Epithelial cell of proximal tubule (primary cell): ENCODE results near the gene MTUS2. TPM values are rescaled to one million over a fixed set of nuclear protein-coding genes. Genes with fewer than 3 reads are reported as not detected.
"Not testable (repeated sequence)": the region's sequence is repeated elsewhere in the genome, so short reads cannot be mapped to it uniquely, and the experiment has no call there.

Experiments used
- DNase-seq: peaks from one replicate; pipeline ENCODE4 v3.0.0-alpha.2; 2011; ENCODE audit warnings: low read depth
- H3K4me3 ChIP-seq: 2 replicates; pipeline ENCODE4 v1.5.1; 2011; ENCODE audit warnings: low read depth, mild to moderate bottlenecking, low read length
- total RNA-seq: library from RNA; depleted of rRNA; stranded (reverse); fragments of >200 nt; gene quantifications from 2 replicates; pipeline ENCODE4 v1.2.3, GENCODE V29; 2015
- TF ChIP-seq, protein P1 (sequence below): conservative IDR thresholded peaks from 2 replicates; pipeline ENCODE4 v1.5.1; 2012; ENCODE audit warnings: low read depth, mild to moderate bottlenecking, low read length

MTUS2 gene
- total RNA-seq, 1 donor from 2014 or later = not detected

DNA sequence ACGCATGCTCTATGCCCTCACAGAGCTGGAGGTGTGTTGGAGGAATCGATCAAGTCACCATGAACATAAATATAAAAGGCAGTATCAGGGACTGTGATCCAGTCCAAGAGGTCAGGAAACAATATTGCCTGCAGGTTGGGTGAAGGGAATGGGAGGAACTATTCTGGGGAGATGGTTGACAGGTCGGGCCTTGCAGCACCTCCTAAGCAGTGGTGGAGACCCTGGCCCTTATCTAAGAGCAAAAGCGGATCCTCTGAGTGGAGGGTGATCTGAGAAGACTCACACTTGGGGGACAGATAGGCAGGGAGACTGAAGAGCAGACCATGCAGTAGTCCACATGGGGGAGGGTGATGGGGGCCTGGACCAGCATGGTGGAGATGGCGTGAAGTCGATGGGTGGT lies 561.9 kb downstream of the MTUS2 start:
- DNase-seq = no peak
- TF ChIP-seq, protein P1, sequence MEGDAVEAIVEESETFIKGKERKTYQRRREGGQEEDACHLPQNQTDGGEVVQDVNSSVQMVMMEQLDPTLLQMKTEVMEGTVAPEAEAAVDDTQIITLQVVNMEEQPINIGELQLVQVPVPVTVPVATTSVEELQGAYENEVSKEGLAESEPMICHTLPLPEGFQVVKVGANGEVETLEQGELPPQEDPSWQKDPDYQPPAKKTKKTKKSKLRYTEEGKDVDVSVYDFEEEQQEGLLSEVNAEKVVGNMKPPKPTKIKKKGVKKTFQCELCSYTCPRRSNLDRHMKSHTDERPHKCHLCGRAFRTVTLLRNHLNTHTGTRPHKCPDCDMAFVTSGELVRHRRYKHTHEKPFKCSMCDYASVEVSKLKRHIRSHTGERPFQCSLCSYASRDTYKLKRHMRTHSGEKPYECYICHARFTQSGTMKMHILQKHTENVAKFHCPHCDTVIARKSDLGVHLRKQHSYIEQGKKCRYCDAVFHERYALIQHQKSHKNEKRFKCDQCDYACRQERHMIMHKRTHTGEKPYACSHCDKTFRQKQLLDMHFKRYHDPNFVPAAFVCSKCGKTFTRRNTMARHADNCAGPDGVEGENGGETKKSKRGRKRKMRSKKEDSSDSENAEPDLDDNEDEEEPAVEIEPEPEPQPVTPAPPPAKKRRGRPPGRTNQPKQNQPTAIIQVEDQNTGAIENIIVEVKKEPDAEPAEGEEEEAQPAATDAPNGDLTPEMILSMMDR = no peak
- H3K4me3 ChIP-seq = no peak overlapping the region

DNA sequence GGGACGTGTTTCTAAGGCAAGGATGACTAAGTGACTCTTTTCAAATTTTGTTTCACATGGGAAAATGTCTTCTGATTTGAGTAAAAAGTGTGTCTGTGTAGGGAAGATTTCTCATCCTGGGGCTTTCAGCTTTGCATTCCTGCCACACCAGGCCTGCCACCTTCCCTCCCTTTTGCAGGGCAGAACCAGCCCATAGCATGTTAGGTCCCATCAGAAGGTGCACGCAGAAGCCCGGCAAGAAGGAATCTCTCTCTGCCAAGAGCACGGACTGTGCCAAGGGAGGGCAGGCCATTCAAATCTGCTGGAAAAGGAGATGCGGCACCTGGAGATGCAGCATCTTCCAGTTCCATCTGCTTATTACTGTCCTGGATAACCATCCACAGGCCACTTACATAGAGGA lies 563.3 kb downstream of the MTUS2 start:
- TF ChIP-seq, protein P1 = no peak
- H3K4me3 ChIP-seq = no peak overlapping the region
- DNase-seq = no peak

DNA sequence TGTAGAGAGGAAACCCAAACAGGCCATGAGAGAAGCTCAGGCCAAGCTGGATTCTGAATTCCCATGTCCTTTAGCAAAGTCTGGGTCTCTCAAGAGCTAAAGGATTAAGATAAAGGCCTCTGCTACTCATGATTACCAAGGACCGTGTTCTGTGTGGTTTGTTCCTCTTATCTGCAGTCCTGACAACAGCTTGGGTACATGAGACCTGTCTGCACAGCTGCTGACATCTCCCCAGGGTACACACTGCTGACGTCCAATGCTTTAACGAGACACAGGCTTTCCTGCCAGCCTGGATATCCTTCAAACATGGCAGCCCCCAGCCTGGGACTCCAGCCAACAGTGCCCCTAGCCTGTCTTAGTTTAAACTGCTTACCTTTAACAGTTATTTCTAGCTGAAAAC lies 564.3 kb downstream of the MTUS2 start:
- no peak overlapping the region for H3K4me3 ChIP-seq
- no peak for DNase-seq
- TF ChIP-seq, protein P1 = no peak

DNA sequence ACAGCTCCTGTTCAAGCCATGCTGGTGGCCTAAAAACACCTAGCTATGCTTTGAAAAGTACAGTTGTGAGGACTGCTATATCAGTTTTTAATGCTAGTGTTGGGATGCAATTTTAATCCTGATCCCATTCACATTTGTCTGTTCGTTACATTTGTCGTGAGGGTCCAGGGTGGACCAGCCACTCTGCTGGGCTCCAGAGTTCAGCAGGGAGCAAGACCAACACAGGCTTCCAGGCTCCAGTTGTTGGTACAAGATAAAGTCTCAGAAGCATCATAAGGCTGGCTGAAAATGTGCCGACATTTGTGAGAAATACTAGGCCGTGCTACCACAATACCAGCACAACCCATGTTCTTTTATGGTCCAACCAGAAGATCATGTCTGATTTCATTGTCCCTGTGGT lies 564.7 kb downstream of the MTUS2 start:
- TF ChIP-seq, protein P1 = no peak
- no peak for DNase-seq
- no peak overlapping the region for H3K4me3 ChIP-seq

DNA sequence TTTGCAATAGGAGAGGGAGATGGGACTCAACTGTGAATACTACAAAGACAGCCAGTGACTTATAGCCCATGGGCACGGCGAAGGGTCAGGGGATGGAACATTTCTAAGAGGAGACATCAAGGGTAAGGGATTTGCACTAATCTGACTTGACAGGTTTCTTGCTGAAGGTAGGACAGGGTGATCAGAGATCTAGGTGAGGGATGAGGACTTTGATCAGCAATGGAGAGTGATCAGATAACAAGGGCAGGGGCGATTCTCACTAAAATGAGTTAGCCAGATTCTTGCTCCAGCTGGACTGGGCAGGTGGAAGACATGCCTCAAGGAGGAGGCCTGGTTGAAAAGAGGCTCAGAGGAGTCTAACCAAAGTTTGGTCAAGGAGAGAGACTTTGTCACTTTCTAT lies 566.1 kb downstream of the MTUS2 start:
- TF ChIP-seq, protein P1 = no peak
- no peak overlapping the region for H3K4me3 ChIP-seq
- no peak for DNase-seq

DNA sequence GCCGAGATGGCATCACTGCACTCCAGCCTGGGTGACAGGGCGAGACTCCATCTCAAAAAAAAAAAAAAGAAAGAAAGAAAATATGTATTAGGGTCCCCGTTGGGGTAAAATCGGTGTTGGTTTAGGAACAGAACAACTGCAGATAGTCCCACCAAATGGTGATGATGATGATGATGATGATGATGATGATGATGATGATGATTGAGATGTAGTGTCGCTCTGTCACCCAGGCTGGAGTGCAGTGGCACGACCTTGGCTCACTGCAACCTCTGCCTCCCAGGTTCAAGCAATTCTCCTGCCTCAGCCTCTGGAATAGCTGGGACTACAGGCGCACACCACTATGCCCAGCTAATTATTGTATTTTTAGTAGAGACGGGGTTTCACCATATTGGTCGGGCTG lies 570.5 kb downstream of the MTUS2 start:
- H3K4me3 ChIP-seq, DNase-seq: not testable (repeated sequence)

DNA sequence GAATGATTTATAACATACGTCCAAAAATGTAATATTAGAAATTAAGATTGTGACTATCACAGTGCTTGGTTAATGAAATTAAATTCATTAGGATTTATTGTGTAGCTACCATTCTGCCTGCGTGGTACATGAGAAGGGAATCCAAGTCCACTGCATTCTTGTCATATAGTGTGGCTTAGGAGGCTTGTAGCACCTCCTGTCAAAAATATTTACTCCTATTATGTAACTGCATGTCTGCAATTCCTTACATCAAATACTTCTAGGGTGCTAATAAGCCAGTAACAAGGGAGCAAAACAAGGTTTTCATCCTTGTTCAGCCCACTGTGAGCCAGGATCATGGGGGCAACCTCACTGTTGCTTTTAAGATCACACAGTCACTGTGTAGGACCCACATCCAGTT lies 576.3 kb downstream of the MTUS2 start:
- DNase-seq = no peak
- H3K4me3 ChIP-seq = no peak overlapping the region
- TF ChIP-seq, protein P1 = no peak

DNA sequence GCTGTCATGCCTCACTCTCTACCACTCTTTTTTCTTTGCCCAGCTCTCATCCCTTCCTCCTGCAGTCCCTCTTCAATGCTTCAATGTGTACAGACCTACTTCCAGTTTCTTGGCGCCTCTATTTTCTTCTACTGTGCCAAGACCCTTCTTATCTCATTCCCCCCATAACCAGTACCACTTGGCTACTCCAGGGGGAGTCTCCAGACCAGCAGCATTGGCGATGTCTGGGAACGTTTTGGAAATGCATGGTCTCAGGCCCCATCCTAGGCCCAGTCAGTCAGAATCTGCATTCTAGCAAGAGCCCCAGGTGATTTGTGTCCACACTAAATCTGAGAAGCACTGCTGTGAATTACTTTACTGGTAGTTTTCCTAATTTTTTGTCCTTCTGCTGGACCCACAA lies 577.1 kb downstream of the MTUS2 start:
- TF ChIP-seq, protein P1 = no peak
- DNase-seq = no peak
- H3K4me3 ChIP-seq = no peak overlapping the region
